Ovary (tissue), 3 donors: ENCODE measurements around the gene TUFT1.

ENCODE experiments used
- EP300 ChIP-seq: sonication (generic); formaldehyde crosslinking; IDR thresholded peaks from one replicate; pipeline ENCODE4 v1.6.1; 2017; ENCODE audit warnings: antibody characterized with exemption
- TF ChIP-seq, protein P1 (sequence below), 3 donors: fragments of 450-650 bp in 2 of 3; fragments of 200-600 bp in 1 of 3; IDR thresholded peaks; one replicate each; pipeline versions ENCODE4 v1.5.1 to v1.8.0; 2016 to 2022; ENCODE audit warnings: antibody characterized with exemption in 3 of 3, mild to moderate bottlenecking in 1 of 3
- donor health status: DM: no; HTN: no; CAD: no.

- TF ChIP-seq EP300: no peak
- TF ChIP-seq, protein P1, sequence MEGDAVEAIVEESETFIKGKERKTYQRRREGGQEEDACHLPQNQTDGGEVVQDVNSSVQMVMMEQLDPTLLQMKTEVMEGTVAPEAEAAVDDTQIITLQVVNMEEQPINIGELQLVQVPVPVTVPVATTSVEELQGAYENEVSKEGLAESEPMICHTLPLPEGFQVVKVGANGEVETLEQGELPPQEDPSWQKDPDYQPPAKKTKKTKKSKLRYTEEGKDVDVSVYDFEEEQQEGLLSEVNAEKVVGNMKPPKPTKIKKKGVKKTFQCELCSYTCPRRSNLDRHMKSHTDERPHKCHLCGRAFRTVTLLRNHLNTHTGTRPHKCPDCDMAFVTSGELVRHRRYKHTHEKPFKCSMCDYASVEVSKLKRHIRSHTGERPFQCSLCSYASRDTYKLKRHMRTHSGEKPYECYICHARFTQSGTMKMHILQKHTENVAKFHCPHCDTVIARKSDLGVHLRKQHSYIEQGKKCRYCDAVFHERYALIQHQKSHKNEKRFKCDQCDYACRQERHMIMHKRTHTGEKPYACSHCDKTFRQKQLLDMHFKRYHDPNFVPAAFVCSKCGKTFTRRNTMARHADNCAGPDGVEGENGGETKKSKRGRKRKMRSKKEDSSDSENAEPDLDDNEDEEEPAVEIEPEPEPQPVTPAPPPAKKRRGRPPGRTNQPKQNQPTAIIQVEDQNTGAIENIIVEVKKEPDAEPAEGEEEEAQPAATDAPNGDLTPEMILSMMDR (IDR thresholded peaks at IDR 0.05): no peak
Observed at GRCh38 chr1:151516031-151516511, 24.0 kb upstream of the TUFT1 start.
